GM12874 (cell line): ENCODE measurements around the gene SLIT3.

ENCODE experiments used
- CTCF ChIP-seq: IDR thresholded peaks from 2 replicates; pipeline ENCODE4 v1.5.1; 2011; ENCODE audit warnings: low read depth, mild to moderate bottlenecking, control low read depth, low read length, moderate library complexity; ENCODE audit not compliant: insufficient read depth

The SLIT3 gene

GRCh38 chr5:168801567-168801966 lies 499.4 kb downstream of the SLIT3 start:
- TF ChIP-seq CTCF: no peak

DNA sequence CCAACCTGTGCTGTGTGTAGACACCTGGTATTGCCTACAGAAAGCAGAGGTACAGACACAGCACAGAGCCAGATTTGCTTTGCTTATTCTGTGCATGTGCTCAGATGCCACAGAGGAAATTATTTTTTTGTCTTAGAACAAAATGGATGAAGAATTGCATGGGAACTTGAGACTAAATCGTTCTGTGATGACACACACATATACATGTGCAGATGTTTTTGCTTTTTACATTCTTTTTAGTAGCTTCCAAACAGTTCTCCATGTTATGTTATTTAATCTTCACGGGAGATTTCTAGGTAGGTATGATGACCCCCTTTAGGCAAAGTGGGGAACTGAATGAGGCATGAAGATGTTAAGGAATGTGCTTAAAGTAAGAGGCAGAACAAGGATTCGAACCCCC lies 500.2 kb downstream of the SLIT3 start:
- TF ChIP-seq CTCF: no peak

DNA sequence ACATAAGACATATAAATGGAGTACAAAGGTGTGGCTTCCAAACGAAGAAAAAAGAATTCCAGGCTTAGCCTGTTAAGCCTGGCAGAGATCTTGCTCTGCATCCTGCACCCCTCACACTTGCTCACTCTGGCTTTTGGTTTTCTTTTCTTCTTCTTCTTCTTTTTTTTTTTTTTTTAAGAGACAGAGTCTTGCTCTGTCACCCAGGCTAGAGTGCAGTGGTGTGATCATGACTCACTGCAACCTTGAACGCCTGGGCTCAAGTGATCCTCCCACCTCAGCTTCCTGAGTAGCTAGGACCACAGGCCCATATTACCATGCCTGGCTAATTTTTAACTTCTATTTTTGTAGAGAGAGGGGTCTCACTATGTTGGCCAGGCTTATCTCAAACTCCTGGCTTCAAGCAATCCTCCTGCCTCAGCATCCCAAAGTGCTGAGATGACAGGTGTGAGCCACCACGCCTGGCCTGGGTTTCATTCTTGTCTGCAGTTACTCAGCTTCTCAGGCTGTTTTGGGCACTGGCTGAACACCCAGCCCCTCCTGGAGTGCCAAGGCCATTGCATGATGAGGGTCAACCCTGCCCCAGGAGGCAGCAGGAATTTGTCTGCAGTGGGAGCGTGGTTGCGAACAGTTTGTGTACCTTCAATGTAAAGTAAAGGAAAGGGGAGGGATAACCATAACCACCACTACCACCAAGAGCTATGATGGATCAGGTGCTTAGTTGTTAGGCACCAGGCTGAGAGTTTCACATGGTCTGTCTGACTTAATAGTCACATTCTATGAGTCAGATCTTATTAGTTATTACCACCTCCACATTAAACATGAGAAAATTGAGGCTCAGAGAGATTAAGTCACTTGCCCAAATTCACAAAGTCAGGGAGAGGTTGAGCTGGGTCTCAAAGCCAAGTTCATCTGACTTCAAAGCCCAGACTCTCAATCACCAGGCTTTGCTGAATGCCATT lies 502.6 kb downstream of the SLIT3 start:
- no peak for TF ChIP-seq CTCF

DNA sequence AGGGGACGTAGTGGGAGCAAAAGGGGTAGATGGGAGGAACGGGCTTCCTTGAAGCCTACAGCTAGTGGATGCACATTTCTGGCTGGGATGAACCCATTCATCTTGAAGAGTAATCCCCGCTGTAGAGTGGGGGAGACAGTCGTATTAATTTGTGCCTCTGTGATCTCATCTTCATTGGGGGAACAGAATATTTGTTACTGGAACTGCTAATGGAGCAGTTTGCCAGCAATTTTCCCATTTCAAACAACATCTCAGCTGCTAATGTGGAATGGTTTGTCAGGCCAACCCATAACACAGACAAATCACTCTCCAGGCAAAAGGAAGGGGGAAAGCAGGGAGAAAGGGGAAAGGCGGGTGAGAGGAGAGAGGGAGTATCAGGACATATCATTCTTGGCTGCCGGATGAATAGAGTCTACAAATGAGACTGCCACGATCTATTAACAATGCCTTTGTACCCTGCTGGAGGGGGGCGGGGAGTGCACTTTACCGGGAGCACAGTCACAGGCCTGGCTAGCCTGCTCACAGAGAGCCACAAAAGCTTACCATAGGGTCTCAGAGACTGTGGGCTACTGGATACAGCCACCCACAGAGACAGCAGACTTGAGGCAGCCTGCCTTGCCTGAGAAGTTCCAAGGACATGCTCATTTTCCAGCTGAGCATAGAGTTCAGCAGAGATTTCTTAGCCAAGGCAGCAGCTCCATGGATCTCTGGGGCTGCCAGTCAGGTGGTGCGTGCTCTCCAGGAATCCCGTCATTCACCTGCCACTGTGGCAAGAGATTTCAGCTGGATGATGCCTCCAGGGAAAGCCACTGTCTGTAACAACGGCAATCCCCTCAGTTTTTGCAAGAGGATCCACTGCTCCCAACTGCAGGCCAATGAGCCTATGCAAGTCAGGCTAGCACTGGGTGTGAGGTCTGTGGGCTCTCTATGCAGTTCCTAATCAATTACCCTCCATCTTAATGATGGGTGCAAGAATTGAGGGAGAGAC lies 504.1 kb downstream of the SLIT3 start:
- no peak for TF ChIP-seq CTCF

DNA sequence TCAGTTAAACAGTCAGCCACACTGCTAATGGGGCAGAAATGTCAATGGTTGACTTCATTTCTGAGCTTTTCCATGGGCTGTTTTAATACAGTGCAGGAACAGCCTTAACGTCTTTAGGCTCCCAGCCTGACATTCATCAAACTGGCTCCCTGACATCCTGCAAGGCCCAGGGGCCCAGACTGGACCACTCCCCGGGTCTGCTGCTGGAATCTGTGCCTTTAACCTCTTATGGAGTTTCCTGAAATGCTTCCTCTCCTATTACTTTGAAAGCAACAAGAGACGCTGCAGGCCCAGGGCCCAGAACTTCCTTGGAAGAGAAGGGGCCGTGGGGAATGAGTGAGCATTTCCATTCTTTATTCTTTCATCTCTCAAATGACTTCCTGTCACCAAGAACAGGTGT lies 504.9 kb downstream of the SLIT3 start:
- TF ChIP-seq CTCF: no peak

GRCh38 chr5:168793841-168794837 lies 506.8 kb downstream of the SLIT3 start:
- no peak for TF ChIP-seq CTCF
